ENCODE measurements around the gene CLTCL1.
"Not testable (repeated sequence)": the region's sequence is repeated elsewhere in the genome, so short reads cannot be mapped to it uniquely, and the experiment has no call there.

Gene CLTCL1

DNA sequence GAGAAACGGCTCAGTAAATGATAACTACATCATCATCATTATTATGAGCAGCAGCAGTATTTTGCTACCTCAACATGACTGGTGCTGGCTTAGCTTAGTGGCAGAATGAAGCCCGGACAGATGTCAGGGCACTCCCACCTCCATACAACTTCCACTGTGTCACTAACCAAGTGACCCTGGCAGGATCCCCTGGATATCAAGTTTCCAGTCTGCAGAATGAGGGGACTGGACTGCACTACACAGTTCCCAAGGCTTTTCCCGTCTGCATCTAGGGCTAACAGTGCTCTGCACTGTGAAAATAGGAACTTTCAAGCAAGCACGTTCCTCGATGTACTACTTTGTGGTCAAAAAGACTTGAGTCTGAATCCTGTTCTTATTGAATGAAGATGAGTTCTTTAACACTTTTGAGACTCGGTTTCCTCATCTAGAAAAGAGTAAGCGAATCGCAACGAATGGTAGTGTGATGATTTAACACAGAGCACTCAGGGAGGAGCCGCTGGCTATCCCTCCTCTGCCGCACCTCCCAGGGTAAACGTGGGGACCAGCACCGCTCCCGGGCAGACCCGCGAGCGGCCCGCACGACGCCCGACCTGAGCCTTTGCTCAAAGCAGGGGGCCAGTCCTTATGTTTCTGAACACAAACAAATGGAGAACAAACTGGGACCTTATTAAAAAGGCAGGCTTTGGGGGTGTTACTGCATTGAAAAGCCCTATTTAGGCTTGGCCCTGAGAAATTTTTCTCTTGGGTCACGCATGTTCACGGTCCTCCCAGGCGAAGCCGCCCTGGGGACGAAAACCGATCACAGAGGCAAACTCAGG lies 910 bp downstream of the CLTCL1 start:
- no peak for DNase-seq (ENCODE audit: low read depth)

DNA sequence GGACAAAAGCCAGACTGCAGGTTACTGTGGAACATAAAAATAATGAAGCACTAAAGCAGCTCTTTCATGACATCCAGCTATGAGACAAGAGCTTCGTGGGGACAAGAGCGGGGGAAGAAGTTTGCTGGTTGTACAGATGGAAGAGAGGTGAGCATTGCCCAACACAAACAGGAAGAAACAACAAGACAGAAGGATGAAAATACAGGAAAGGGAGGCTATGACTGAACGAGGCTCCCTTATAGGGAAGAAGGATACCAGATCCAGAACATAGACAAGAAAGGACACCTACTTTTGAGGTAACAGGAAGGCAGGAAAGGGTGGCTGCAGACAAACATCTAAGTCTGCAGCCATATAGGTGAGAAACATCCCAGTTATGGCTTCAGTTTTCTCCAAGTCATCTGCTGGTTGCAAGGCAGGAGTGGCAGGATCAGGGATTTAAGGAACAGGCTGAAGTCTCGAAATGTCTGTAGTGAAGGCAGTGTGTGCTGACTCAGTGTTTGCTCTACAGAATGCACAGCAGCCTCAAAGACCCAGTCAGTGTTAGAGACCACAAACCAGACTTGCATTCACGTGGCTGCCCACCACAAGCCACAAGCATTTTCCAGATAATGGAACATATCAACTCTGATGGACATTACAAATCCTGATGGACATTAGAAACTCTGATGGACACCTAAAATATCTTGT lies 1.9 kb downstream of the CLTCL1 start:
- DNase-seq (ENCODE audit: low read depth), result no peak

- no peak for DNase-seq (ENCODE audit: low read depth)
Observed at GRCh38 chr22:19287889-19288288, 3.6 kb downstream of the CLTCL1 start.

- no peak for DNase-seq (ENCODE audit: low read depth)
Observed at GRCh38 chr22:19287076-19287707, 4.3 kb downstream of the CLTCL1 start.

GRCh38 chr22:19285831-19286230 lies 5.7 kb downstream of the CLTCL1 start:
- no peak for DNase-seq (ENCODE audit: low read depth)

DNA sequence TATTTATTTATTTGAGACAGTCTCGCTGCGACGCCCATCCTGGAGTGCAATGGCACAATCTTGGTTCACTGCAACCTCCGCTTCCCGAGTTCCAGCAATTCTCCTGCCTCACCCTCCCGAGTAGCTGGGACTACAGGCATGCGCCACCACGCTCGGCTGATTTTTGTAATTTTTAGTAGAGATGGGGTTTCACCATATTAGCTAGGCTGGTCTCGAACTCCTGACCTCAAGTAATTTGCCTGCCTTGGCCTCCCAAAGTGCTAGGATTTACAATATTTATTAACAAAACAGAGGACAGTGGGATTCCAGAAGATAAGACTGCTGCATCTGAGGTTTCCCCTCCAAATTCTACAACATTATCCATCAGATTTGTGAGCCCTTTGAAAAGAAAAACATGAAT lies 12.4 kb downstream of the CLTCL1 start:
- not testable (repeated sequence) for DNase-seq (ENCODE audit: low read depth)

DNA sequence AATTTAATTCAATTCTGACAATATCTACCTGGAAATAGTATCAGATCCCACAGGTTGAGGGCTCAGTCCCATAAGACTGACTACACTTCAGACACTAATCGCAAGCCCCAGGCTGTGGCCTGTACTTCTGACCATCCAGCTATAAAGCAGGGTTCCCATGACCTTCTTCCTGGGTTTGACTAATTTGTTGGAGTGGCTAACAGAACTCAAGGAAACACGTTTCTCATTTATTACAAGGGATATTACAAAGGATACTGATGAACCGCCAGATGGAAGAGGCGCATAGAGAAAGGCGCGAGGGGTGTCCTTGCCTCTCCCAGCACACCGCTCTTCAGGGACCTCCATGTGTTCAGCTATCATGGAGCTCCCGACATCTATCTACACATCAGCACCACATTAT lies 13.7 kb downstream of the CLTCL1 start:
- no peak for DNase-seq (ENCODE audit: low read depth)

DNA sequence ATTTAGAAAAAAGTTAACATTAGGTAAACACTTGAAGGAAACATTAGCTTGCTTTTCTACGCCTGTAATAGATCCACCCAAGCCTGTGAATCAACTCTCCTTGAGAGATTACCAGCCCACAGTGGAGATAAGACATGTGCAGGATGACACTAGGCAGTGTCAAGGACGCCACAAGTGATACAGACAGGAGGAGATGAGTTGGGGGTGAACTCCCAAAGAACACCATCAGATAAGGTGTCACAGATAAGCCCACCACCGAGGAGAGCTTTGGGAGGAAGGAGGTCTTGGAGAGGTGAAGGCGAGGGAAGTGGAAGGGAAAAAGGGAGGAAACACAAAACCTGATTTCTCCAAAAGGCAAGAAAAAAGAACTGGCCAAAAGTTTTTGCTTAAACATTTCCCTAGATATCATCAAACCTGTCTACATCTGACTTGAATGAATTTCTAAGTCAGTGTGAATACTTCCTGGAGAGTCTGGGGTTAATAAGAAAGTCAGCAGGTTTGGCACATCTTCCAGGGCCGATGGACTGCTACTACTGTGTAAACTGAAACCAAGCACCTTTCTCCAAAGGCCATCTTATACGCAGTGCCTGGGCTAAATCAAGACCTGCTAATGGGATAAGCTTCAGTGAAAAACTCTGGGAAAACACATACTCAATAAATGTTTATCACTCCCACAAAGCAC lies 15.5 kb downstream of the CLTCL1 start:
- no peak for DNase-seq (ENCODE audit: low read depth)

GRCh38 chr22:19275513-19275912 lies 16.0 kb downstream of the CLTCL1 start:
- DNase-seq (ENCODE audit: low read depth), result no peak

GRCh38 chr22:19275104-19275503 lies 16.4 kb downstream of the CLTCL1 start:
- DNase-seq (ENCODE audit: low read depth), result no peak

- no peak for DNase-seq (ENCODE audit: low read depth)
Observed at GRCh38 chr22:19271856-19272535, 19.5 kb downstream of the CLTCL1 start.

GRCh38 chr22:19271273-19271855 lies 20.2 kb downstream of the CLTCL1 start:
- no peak for DNase-seq (ENCODE audit: low read depth)

DNA sequence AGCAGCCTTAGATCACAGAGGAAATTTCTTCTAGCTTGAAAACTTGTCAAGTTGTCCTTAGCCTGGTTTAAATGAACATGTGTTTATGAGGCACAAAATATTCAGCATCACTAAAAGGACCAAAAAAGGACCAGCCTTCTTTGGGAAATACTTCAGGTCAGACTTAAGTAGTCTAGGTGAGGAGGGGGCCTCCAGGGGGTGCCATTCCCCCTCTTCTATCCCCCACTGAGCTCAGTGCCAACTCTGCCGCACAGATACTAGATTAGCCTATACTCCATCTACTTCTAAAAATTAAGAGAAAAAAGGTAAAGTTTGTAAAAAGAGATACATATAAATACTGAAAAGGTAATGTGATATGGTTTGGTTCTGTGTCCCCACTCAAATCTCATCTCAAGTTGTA lies 20.6 kb downstream of the CLTCL1 start:
- no peak for DNase-seq (ENCODE audit: low read depth)

DNA sequence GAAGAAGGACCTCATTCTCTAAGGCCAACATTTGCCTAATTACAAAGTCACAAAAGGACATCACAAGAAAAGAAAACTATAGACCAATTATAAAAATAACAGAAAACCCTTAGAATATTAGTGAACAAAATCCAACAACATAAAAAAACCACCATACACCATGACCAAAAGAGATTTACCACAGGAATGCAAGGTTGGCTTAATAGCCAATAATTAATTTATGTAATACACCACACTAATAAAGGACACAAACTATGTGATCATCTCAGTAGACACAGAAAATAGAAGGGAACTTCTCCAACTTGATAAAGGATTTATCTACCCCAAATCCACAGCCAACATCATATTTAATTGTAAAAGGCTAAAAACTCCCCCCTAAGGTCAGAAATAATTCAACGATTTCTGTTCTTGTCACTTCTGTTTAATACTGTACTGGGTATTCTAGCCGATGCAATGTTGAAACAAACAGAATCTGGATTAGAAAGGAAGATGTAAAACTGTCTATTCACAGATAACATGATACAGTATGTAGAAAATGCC lies 24.9 kb downstream of the CLTCL1 start:
- DNase-seq (ENCODE audit: low read depth), result no peak

DNA sequence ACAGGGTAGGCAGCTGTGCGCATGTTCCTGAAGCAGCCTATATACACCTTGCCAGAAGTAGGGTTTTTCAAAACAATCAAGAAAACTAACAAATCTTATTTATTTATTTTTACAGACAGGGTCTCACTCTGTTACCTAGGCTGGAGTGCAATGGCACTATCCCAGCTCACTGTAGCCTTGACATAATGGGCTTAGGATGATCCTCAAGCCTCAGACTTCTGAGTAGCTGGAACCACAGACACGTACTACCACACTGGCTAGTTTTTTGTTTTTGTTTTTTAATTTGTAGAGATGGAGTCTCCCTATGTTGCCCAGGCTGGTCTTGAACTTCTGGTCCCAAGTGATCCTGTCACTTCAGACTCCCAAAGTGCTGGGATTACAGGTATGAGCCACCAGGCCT lies 25.7 kb downstream of the CLTCL1 start:
- no peak for DNase-seq (ENCODE audit: low read depth)

DNA sequence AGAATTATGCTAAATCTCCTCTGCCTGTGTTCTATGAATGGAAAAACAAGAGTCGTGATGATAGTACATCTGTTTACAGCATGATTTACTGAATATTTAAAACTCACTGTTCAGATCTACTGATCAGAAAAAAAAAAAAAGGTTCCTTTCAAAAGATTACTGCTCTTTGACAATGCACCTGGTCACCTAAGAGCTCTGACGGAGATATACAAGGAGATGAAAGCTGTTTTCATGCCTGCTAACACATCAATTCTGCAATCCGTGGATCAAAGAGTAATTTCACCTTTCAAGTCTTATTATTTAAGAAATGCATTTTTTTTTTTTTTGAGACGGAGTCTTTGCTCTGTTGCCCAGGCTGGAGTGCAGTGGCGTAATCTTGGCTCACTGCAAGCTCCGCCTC lies 30.7 kb downstream of the CLTCL1 start:
- no peak for DNase-seq (ENCODE audit: low read depth)

DNA sequence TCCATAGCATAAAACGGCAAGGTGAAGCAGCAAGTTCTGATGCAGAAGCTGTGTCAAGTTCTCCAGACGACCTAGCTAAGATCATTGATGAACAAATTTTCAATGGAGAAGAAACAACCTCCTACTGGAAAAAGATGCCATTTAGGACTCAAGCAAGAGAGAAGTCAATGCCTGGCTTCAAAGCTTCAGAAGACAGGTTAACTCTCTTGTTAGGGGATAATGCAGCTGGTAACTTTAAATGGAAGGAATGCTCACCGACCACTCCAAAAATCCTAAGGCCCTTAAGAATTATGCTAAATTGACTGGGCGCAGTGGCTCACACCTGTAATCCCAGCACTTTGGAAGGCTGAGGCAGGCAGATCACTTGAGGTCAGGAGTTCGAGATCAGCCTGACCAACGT lies 31.3 kb downstream of the CLTCL1 start:
- DNase-seq (ENCODE audit: low read depth), result no peak

- DNase-seq (ENCODE audit: low read depth), result not testable (repeated sequence)
Observed at GRCh38 chr22:19258968-19259288, 32.6 kb downstream of the CLTCL1 start.

GRCh38 chr22:19258371-19258770 lies 33.1 kb downstream of the CLTCL1 start:
- no peak for DNase-seq (ENCODE audit: low read depth)

DNA sequence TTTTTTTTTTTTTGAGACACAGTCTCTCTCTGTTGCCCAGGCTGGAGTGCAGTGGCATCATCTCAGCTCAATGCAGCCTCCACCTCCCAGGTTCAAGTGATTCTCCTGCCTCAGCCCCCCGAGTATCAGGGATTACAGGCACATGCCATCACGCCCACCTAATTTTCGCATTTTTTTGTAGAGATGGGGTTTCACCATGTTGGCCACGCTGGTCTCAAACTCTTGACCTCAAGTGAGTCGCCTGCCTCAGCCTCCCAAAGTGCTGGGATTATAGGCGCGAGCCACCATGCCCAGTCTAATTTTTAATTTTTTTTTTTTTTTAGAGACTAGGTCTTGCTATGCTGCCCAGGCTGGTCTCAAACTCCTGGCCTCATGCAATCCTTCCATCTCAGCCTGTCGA lies 35.2 kb downstream of the CLTCL1 start:
- DNase-seq (ENCODE audit: low read depth), result not testable (repeated sequence)

- DNase-seq (ENCODE audit: low read depth), result no peak
Observed at GRCh38 chr22:19253143-19253542, 38.4 kb downstream of the CLTCL1 start.

All from T follicular helper cell (primary cell).